Measurements from ENCODE around the gene CYP46A1.
"Not testable (repeated sequence)": the region's sequence is repeated elsewhere in the genome, so short reads cannot be mapped to it uniquely, and the experiment has no call there.

CYP46A1 gene

DNA sequence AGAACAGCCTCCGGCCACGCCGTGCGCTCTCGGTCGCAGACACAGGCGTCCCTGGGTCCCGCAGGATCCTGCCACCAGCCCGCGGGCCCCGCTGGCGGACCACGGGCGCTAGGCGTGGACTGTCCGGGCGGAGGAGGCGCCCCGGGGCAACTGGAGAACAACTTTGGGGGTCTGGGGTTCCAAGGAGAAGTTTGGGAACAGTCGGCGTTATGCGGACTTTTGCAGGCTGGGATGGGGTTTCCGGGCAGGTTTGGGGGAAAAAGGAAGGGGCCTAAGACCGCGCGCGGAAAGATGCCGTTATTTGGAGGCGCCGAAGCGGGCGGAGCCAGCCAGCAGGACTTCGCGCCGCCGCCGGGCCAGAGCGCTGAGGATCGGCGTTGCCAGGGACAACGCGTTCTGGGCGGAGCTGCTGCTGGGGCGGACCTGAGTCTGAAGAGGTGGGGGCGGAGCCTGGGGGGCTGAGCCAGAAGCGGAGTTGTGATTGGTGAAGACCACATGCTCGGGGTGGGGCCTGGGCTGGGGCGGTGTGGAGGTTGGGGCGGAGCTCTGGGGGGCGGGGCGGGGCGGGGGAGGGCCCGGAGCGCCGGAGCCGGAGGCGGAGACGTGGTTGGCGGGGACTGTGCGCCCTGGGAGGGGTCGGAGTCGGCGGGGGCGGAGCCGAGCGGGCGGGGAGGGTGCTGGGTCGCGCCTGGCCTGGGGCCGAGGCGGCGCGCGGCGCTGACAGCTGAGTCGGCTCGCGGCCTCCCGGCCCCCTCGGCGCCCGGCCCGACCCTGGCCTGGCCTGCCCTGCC is at the start of gene CYP46A1:
Gene CYP46A1 (plus strand): TSS at position 680 of the 791 bp plus-strand sequence. CDS start 120 bp downstream, outside the sequence.
- peak; percentile 100 for DNase-seq (ENCODE audit: low spot score)

GRCh38 chr14:99634443-99634842 is 49.7 kb upstream of the CYP46A1 start:
- DNase-seq (ENCODE audit: low spot score): no peak

DNA sequence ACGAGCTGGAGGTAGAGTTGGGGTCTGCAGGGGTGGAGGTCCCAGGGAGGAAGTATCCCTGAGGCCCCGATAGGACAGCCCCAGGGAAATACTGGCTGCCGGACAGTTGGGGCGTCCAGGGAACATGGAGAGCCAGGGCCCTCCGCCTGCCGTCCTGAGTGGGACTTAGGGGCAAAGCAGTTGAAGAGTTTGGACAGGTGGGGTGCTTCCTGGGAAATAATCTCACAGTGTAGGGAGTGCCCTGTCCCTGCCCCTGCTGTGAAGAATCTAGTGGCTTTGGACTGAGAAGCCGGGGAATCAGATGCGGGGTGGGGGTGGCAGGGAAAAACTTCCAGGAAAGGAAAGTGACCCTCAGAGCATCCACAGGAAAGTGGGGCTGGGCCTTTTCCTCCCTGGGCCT is 49.0 kb upstream of the CYP46A1 start:
- DNase-seq (ENCODE audit: low spot score): no peak

DNA sequence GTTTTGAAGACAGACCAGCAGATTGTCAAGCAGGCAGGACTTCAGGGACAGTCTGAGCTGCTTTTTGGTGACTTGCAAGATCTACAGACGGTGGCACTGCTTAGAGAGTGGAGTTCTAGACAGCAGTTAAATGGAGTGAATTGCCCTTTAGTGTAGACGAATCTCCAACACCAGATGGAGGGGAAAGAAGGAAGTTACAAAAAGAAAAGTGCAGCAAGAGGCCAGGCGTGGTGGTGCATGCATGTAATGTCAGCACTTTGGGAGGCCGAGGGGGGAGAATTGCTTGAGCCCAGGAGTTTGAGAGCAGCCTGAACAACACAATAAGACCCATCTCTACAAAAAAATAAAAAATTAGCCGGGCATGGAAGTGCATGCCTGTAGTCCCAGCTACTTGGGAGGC is 47.6 kb upstream of the CYP46A1 start:
- no peak for DNase-seq (ENCODE audit: low spot score)

GRCh38 chr14:99637624-99638023 is 46.5 kb upstream of the CYP46A1 start:
- DNase-seq (ENCODE audit: low spot score): no peak

DNA sequence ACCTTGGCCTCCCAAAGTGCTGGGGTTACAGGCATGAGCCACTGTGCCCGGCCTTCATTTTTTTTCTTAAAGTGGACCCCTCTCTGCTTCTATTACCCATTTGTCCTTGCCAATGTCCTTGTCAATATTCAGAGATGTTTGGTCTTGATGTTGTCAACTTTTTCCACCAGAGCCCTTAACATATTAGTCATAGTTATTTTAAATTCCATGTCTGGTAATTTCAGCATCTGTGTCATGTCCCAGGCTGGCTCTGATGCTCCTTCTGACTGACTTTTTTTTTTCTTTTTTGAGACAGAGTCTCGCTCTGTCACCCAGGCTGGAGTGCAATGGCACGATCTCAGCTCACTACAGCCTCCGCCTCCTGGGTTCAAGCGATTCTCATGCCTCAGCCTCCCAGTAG is 41.3 kb upstream of the CYP46A1 start:
- not testable (repeated sequence) for DNase-seq (ENCODE audit: low spot score)

- no peak for DNase-seq (ENCODE audit: low spot score)
Observed at GRCh38 chr14:99643343-99643742, 40.8 kb upstream of the CYP46A1 start.

DNA sequence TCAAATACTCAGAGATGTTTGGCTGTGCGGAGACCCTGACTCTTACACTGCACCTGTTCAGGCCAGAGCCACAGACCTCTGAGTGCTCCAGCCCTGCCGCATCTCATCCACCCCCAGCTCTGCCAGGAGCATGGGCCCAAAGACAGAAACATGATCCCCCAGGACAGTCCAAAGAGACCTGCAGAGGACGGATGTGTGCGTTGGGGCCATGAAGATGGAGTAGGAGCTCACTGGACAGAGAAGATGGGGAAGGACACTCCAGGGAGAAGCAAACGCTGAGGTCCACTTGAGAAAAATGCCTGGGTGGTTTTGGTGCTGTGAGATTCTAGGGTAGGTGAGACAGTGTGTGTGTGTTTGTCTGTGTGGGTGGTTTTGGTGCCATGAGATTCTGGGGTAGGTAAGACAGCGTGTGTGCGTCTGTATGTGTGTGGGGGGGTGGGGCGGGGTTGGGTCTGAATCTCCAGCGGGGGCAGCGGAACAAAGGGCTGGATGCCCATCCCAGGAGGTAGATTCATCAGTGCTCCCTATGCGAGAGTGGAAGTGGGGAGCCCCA is 40.0 kb upstream of the CYP46A1 start:
- no peak for DNase-seq (ENCODE audit: low spot score)

DNA sequence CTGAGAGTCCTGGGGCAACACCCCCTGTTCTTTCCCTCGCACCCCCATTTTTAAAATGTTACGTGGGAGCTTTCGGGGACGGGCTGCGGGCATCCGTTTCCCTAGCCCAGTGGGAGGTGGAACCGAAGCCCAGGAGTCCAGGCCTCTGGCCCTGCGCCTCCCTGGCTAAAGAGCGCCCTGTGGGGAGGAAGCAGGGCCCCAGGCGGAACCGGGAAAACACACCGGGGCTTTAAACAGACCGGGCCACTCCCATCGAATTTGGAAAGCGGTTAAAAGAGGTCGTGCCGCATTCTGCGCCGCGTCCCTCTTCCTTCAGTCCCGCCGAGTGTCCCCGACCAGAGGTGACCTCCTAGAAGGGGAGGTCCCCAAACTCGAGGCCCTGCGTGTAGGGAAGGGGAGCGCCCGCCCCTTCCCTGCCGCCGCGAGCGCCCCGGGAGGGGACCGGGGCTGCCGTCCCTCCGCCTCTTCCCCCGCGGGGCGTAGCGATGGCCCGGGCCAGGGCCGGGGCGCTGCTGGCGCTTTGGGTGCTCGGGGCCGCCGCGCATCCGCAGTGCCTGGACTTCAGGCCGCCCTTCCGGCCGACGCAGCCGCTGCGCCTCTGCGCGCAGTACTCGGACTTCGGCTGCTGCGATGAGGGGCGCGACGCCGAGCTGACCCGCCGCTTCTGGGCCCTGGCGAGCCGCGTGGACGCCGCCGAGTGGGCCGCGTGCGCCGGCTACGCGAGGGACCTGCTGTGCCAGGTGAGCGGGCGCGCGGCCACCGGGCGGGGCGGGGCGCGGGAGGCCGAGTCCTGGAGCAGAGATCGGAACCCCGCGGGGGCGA is 39.2 kb upstream of the CYP46A1 start, which contains the start of gene HHIPL1:
Gene HHIPL1 (plus strand): TSS at position 407 of the 822 bp plus-strand sequence. CDS start 79 bp downstream, at position 486.
- DNase-seq (ENCODE audit: low spot score): no peak

- no peak for DNase-seq (ENCODE audit: low spot score)
Observed at GRCh38 chr14:99645545-99646505, 38.3 kb upstream of the CYP46A1 start.

DNA sequence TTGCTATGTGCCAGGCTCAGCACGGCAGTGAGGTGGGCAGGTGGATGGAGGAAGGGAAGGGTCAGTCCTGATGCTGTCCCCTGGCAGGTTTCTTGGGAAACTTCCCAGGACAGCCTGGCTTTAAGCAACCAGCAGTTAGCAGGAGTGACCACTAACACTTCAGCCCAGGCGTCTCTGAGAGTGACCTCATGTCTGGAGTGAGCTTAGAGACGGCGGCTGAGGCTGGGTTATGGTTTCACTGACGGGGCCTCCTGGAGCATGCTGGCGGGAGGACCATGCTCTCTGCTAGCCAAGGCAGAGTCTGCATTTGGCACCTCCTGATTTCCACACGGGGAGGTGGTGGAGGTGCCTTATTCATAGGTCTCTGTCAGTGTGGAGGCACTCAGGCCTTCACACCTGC is 36.7 kb upstream of the CYP46A1 start:
- no peak for DNase-seq (ENCODE audit: low spot score)

DNA sequence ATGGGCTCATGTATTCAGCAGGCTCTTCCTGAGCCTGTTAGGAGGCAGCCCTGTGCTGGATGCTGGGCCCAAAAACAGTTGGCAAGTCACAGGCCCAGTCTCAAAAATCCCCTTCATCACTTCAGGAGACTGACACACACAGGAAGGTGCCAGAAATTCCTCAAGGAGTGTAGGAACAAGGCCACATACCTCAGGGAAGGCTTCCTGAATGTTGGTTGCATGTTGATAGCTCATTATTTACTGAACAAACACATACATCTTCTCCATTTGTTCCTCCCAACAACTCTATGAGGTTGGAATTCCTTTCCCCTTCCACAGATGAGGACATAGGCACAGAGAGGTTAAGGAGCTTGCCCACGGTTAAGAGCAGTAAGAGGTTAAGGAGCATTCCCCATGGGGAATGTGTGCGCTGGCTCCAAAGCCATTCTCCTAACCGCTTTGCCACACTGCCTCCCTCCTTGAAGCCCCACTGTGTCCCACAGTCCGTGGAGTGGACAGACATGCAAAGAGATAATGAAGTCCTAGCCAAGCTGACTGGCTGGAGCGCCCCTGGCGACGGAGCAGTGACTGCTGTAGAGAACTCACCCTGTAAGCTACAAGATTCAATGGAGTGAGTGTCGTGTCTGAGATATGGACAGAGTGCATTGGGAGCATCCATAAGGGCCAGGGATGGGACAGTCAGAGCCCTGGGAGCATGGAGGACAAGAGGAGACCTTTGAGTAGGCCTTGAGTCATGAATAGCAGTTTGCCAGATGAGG is 35.9 kb upstream of the CYP46A1 start:
- DNase-seq (ENCODE audit: low spot score): no peak

- no peak for DNase-seq (ENCODE audit: low spot score)
Observed at GRCh38 chr14:99649219-99649618, 34.9 kb upstream of the CYP46A1 start.

DNA sequence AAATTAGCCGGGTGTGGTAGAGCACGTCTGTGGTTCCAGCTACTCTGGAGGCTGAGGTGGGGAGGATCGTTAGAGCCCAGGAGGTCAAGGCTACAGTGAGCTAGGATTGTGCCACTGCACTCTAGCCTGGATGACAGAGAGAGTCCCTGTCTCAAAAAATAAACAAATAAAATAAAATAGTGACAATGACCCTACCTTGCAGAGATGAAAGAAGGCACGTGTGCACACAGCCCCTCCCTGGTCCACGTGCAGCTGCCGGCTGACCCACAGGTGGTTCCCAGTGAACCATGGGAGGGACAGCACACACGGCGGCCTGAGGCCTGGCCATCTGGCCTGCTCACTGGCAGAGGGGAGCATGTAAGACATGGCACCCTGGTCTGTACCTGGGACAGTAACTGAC is 34.5 kb upstream of the CYP46A1 start:
- DNase-seq (ENCODE audit: low spot score): no peak

- DNase-seq (ENCODE audit: low spot score): no peak
Observed at GRCh38 chr14:99650189-99650588, 33.9 kb upstream of the CYP46A1 start.

DNA sequence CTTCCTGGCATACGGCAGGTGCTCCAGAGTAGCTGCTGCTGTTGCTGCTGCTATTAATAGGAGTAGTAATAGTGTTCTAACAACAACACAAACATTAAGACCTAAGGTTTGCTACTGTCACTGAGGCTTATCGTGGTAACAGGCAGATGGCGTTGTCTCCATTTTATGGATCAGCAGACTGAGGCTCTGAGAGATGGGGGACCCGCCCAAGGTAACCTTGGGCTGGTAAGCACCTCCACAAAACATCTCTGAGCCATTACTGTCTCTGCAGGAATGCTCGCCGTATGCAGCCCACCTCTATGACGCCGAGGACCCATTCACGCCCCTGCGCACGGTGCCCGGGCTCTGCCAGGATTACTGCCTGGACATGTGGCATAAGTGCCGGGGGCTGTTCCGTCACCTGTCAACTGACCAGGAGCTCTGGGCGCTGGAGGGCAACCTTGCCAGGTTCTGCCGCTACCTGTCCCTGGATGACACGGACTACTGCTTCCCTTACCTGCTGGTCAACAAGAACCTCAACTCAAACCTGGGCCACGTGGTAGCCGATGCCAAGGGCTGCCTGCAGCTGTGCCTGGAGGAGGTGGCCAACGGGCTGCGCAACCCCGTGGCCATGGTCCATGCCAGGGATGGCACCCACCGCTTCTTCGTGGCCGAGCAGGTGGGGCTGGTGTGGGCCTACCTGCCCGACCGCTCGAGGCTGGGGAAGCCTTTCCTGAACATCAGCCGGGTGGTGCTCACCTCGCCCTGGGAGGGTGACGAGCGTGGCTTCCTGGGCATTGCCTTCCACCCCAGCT is 31.9 kb upstream of the CYP46A1 start:
- no peak for DNase-seq (ENCODE audit: low spot score)

DNA sequence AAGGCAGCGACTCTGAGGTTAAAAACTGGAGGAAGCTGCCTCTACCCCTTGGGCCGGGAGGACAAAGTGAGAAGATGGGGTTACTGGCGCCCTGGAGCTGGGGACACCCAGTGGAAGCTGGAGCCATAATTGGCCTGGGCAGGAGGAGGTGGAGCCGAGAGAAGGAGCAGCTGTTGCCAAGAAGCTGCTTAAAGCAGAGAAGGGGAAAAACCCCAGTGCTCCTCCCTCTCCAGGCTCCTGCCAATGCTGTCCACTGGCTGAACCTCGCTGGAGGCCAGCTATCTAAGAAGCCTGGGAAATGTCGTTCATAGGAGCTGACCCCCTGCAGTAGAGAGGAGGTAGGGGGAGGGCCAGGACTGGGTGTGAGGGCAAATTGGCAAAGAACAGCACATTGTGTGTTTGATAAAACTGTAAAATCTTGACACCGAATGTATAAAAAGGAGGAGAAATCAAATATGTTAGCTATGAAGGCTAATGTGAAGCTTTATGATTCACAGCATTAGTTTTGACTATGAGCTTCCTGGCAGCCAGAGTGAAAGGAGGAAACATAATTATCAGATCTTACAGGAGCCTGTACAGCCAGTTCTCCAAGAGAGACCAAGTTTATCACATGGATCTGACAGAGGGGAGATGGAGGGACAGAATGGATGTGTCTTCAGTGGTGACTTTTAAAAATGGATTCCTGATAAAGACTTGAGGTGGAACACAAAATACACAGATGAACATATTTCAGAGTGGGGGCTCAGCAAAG is 29.7 kb upstream of the CYP46A1 start:
- no peak for DNase-seq (ENCODE audit: low spot score)

- no peak for DNase-seq (ENCODE audit: low spot score)
Observed at GRCh38 chr14:99655521-99655920, 28.6 kb upstream of the CYP46A1 start.

DNA sequence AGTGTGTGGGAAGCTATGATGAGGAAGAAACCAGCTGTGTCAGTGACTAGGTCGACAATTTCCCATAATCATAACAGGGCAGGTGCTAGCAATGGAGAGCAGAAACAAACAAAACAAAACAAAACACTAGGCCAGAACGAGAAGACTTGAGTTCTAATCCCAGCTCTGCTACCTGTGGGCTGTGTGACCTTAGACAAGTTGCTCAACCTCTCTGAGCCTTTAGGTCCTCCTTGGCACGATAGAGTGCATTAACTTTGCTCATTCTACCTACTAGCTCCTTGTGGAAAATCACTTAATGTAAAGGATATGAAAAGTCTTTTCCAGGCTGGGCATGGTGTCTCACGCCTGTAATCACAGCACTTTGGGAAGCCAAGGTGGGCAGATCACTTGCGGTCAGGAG is 27.9 kb upstream of the CYP46A1 start:
- no peak for DNase-seq (ENCODE audit: low spot score)

All from activated CD4-positive, alpha-beta T cell treated with anti-CD3 and anti-CD28 coated beads, Interleukin-2, Interleukin-4, amounts not matched to agents 100 ng/mL and 50 ng/mL, durations not matched to agents 16 hours and 8 hours (primary cell).